K562 (cell line): ENCODE data around the gene OR1I1. TPM values are rescaled to one million over a fixed set of nuclear protein-coding genes. Genes with fewer than 3 reads are reported as not detected.

Source experiments
- ATAC-seq: fragments of 200-7000 bp; cut with Tn5 transposase; 3 replicates; pipeline ENCODE4 v1.9.1; 2020; ENCODE audit warnings: moderate library complexity
- Bru-seq: library from RNA; stranded (reverse); fragments of 400-500 nt; gene quantifications from one replicate; lab custom pipeline; 2021; lab: Mats Ljungman, UMichigan
- BruChase-seq, 2 experiments: library from RNA; stranded (reverse); fragments of 400-500 nt; gene quantifications; one replicate each; lab custom pipeline; 2021; lab: Mats Ljungman, UMichigan
- BruUV-seq: library from RNA; stranded (reverse); fragments of 400-500 nt; replicated peaks from 2 replicates; lab custom pipeline; 2021; lab: Mats Ljungman, UMichigan
- CTCF ChIA-PET: fragments of 300-600 bp; formaldehyde crosslinking; extraction: SDS; loops from one replicate; lab custom pipeline; 2021; ENCODE audit warnings: low intra/inter-chr PET ratio; lab: Yijun Ruan, JAX
- POLR2A ChIA-PET: fragments of 300-600, 350-650 bp; sonication (Branson Sonifier 250); formaldehyde crosslinking; extraction: SDS; loops from one replicate; lab custom pipeline; 2021; ENCODE audit warnings: antibody characterized with exemption, inconsistent platforms; lab: Yijun Ruan, JAX
- DNase-seq, 4 experiments: peaks; one replicate each; pipeline versions ENCODE4 v3.0.0 to v3.0.0-alpha.2; 2011 to 2018; ENCODE audit warnings: low spot score in 3 of 4, mixed read lengths in 3 of 4; ENCODE audit errors: extremely low read depth in 1 of 4
- FAIRE-seq: peaks from 2 replicates; lab custom pipeline; 2011; peaks lifted over from hg19 to GRCh38; lab: Jason Lieb, UNC
- H2AFZ ChIP-seq: 2 replicates; pipeline ENCODE4 v1.6.0; 2011; ENCODE audit warnings: low read depth, low read length, control low read depth, inconsistent platforms
- H3K27ac ChIP-seq: fragments of 200-600 bp; 3 replicates; pipeline ENCODE4 v1.8.0; 2011; ENCODE audit warnings: low read depth, mild to moderate bottlenecking, control low read depth, inconsistent platforms, low read length, moderate library complexity, mixed read lengths; ENCODE audit errors: extremely low read depth
- H3K27me3 ChIP-seq, 2 experiments: fragments of 300-600 bp in 1 of 2; 2 replicates in 1 of 2; 3 replicates in 1 of 2; pipeline versions ENCODE4 v1.6.0 to v1.8.0; 2011; ENCODE audit warnings: inconsistent platforms in 2 of 2, low read length in 2 of 2, mild to moderate bottlenecking in 1 of 2, mixed read lengths in 1 of 2, moderate library complexity in 1 of 2; ENCODE audit not compliant: control insufficient read depth in 2 of 2, insufficient read depth in 2 of 2
- H3K36me3 ChIP-seq: fragments of 300-600 bp; 3 replicates; pipeline ENCODE4 v1.8.0; 2011; ENCODE audit warnings: mild to moderate bottlenecking, low read length, inconsistent platforms; ENCODE audit not compliant: control insufficient read depth, insufficient read depth
- H3K4me1 ChIP-seq, 2 experiments: fragments of 200-600 bp in 1 of 2; replicated peaks in 1 of 2; 2 replicates in 1 of 2; 3 replicates in 1 of 2; pipeline versions ENCODE4 v1.5.1 to v1.8.0; 2011; ENCODE audit warnings: inconsistent platforms in 2 of 2, low read length in 2 of 2, mild to moderate bottlenecking in 1 of 2, mixed read lengths in 1 of 2, moderate library complexity in 1 of 2; ENCODE audit not compliant: control insufficient read depth in 2 of 2, insufficient read depth in 2 of 2
- H3K4me2 ChIP-seq: 2 replicates; pipeline ENCODE4 v1.6.1; 2011; ENCODE audit warnings: low read length, control low read depth, inconsistent platforms, mixed read lengths; ENCODE audit not compliant: insufficient read depth
- H3K4me3 ChIP-seq: fragments of 200-600 bp; sonication (generic), shearing (Covaris generic); 2 replicates; pipeline ENCODE4 v1.5.1; 2016; ENCODE audit warnings: control low read depth, inconsistent platforms
- H3K79me2 ChIP-seq: fragments of 200-600 bp; 3 replicates; pipeline ENCODE4 v1.8.0; 2011; ENCODE audit warnings: low read length, inconsistent platforms; ENCODE audit not compliant: control insufficient read depth, insufficient read depth
- H3K9ac ChIP-seq, 2 experiments: 2 replicates each; pipeline versions ENCODE4 v1.6.0 to v1.6.1; 2011; ENCODE audit warnings: low read depth in 2 of 2, low read length in 2 of 2, control low read depth in 1 of 2, inconsistent platforms in 1 of 2, mild to moderate bottlenecking in 1 of 2, mixed read lengths in 1 of 2; ENCODE audit not compliant: insufficient read depth in 1 of 2
- H3K9me1 ChIP-seq: one replicate; pipeline ENCODE4 v1.6.0; 2011; ENCODE audit warnings: inconsistent platforms, mild to moderate bottlenecking, low read length, moderate library complexity; ENCODE audit not compliant: control insufficient read depth, insufficient read depth
- H3K9me3 ChIP-seq: replicated peaks from 2 replicates; pipeline ENCODE4 v1.5.1; 2011; ENCODE audit warnings: low read depth, low read length, inconsistent platforms; ENCODE audit not compliant: control insufficient read depth, insufficient read depth
- H4K20me1 ChIP-seq: replicated peaks from 2 replicates; pipeline ENCODE4 v1.6.1; 2011; ENCODE audit warnings: low read length, inconsistent platforms, mixed read lengths; ENCODE audit not compliant: control insufficient read depth, insufficient read depth
- ARID1B ChIP-seq: fragments of 450-650 bp; IDR thresholded peaks from 2 replicates; pipeline ENCODE4 v1.6.1; 2016; ENCODE audit warnings: antibody characterized with exemption, mild to moderate bottlenecking, inconsistent platforms
- FUS ChIP-seq: fragments of 200-400 bp; formaldehyde crosslinking; optimal IDR thresholded peaks from 2 replicates; pipeline ENCODE3; 2017; ENCODE audit warnings: low read depth, low read length
- HDAC6 ChIP-seq: IDR thresholded peaks from 2 replicates; pipeline ENCODE4 v1.6.1; 2012; ENCODE audit warnings: low read depth, mild to moderate bottlenecking, control low read depth, inconsistent platforms, low read length, moderate library complexity
- JUNB ChIP-seq: fragments of 450-650 bp; formaldehyde crosslinking; conservative IDR thresholded peaks from 2 replicates; pipeline ENCODE4 v1.4.0; 2020; ENCODE audit warnings: mild to moderate bottlenecking
- MXD1 ChIP-seq: fragments of 250-450 bp; sonication (Bioruptor Pico); IDR thresholded peaks from 2 replicates; pipeline ENCODE4 v1.8.0; 2021; ENCODE audit warnings: borderline replicate concordance, mild to moderate bottlenecking, moderate library complexity; ENCODE audit not compliant: poor library complexity, severe bottlenecking
- NFXL1 ChIP-seq: fragments of 450-650 bp; formaldehyde crosslinking; IDR thresholded peaks from 2 replicates; pipeline ENCODE4 v1.4.0; 2021; ENCODE audit warnings: mild to moderate bottlenecking
- POLR3A ChIP-seq: IDR thresholded peaks from 2 replicates; pipeline ENCODE4 v1.6.1; 2011; ENCODE audit warnings: borderline replicate concordance, mild to moderate bottlenecking, moderate library complexity; ENCODE audit not compliant: insufficient read length, insufficient read depth; ENCODE audit errors: extremely low read depth
- SNIP1 ChIP-seq: fragments of 450-650 bp; IDR thresholded peaks from 2 replicates; pipeline ENCODE4 v1.7.1; 2017; ENCODE audit warnings: low read depth, mild to moderate bottlenecking
- TOE1 ChIP-seq, 2 experiments: fragments of 450-650 bp in 1 of 2; sonication (generic) in 1 of 2; formaldehyde crosslinking in 1 of 2; IDR thresholded peaks; 2 replicates each; pipeline versions ENCODE4 v1.7.1 to v1.8.0; 2016 to 2022; ENCODE audit warnings: borderline replicate concordance in 2 of 2, mild to moderate bottlenecking in 2 of 2, antibody characterized with exemption in 1 of 2, inconsistent platforms in 1 of 2, low read depth in 1 of 2, missing genetic modification reagents in 1 of 2, moderate library complexity in 1 of 2
- ZNF41 ChIP-seq: fragments of 250-450 bp; sonication (Bioruptor Pico); conservative IDR thresholded peaks from 2 replicates; pipeline ENCODE4 v1.4.0; 2020; ENCODE audit warnings: mild to moderate bottlenecking
- WGBS: fragments of 100-300 bp; shearing (Covaris generic); methylation state at CpG from one replicate; pipeline ENCODE4 v1.1.6; 2016; ENCODE audit warnings: low coverage, mixed read lengths; ENCODE audit not compliant: insufficient coverage; ENCODE audit errors: missing lambda C conversion rate; 5-methylcytosine and 5-hydroxymethylcytosine counted together
- in situ Hi-C: fragments of 300-500 bp; cut with MboI; formaldehyde crosslinking; loops from 4 replicates; pipeline ENCODE4 v1.15.0; 2018; ENCODE audit warnings: inconsistent platforms, mixed read lengths
- intact Hi-C: fragments of 100-400 bp; cut with micrococcal nuclease; formaldehyde crosslinking; loops from 2 replicates; pipeline ENCODE4 v1.14.2; 2022
- long read RNA-seq, 3 experiments: library from polyadenylated mRNA in 2 of 3; library from RNA in 1 of 3; unstranded in 2 of 3; stranded (forward) in 1 of 3; transcript quantifications; one replicate each; pipeline ENCODE4 v2.0.0, GENCODE V29; 2019 to 2022
- polyA minus RNA-seq, 3 experiments: library from RNA; depleted of rRNA, polyadenylated mRNA; stranded (reverse); fragments of >200 nt; gene quantifications; 2 replicates each; pipeline ENCODE4 v1.2.3, GENCODE V29; 2011
- polyA plus RNA-seq, 8 experiments: library from polyadenylated mRNA; depleted of rRNA in 4 of 8; stranded (reverse) in 5 of 8; unstranded in 3 of 8; fragments of >200 nt; fragmentation: Nextera tagmentation in 2 of 8; fragmentation: Illumina TruSeq in 1 of 8; extraction: Ambion mirVana in 2 of 8; extraction: Trizol in 1 of 8; gene quantifications; 2 replicates each; pipeline versions ENCODE4 v1.2.1 to v1.2.3, GENCODE V29; 2011 to 2014; ENCODE audit warnings: inconsistent platforms in 1 of 8, missing spikeins in 1 of 8
- total RNA-seq, 7 experiments: library from RNA; depleted of rRNA in 6 of 7; stranded (reverse); fragments of >200 nt in 6 of 7; fragmentation: Illumina TruSeq in 2 of 7; extraction: Trizol in 2 of 7; gene quantifications; 2 replicates each; pipeline versions ENCODE4 v1.2.1 to v1.2.3, GENCODE V29; 2011 to 2021; ENCODE audit warnings: low replicate concordance in 1 of 7

The OR1I1 gene
- not detected in 2 replicates for total RNA-seq (2011; cell fraction: chromatin; rRNA removed; ENCODE audit: low replicate concordance)
- total RNA-seq (2011; cell fraction: nucleolus; rRNA removed) = not detected in 2 replicates
- not detected in 2 replicates for total RNA-seq (2011; cell fraction: nucleoplasm; rRNA removed)
- total RNA-seq (2014; rRNA removed) (not detected in 2 replicates), total RNA-seq (2014; rRNA removed; fragmentation: Illumina TruSeq; extraction: Trizol) (not detected in 2 replicates), total RNA-seq (2015; rRNA removed; fragmentation: Illumina TruSeq; extraction: Trizol) (not detected in 2 replicates), total RNA-seq (2021) (not detected in 2 replicates), polyA plus RNA-seq (2011; rRNA removed) (not detected in 2 replicates), polyA plus RNA-seq (2014; fragmentation: Illumina TruSeq; extraction: Trizol) (not detected in 2 replicates), polyA plus RNA-seq (2014; fragmentation: Nextera tagmentation; extraction: Ambion mirVana) (not detected), polyA plus RNA-seq (2014; rRNA removed) (not detected in 2 replicates), polyA minus RNA-seq (2011; rRNA and poly(A)+ RNA removed) (not detected in 2 replicates), Bru-seq, nascent RNA (not detected), BruChase-seq, experiment 1, labeled RNA remaining after a 2-hour chase (not detected), BruChase-seq, experiment 2, labeled RNA remaining after a 6-hour chase (not detected)
- not detected in 2 replicates for polyA plus RNA-seq (2011; cell fraction: cytosol; rRNA removed)
- polyA plus RNA-seq (2011; cell fraction: nucleus; rRNA removed) = not detected in 2 replicates
- 0.01 TPM in 1 of 2 replicates, not detected in the other for polyA plus RNA-seq (2012)
- not detected in 2 replicates for polyA minus RNA-seq (2011; cell fraction: cytosol; rRNA and poly(A)+ RNA removed)
- polyA minus RNA-seq (2011; cell fraction: nucleus; rRNA and poly(A)+ RNA removed) = not detected in 2 replicates
- long read RNA-seq, experiment 1 = 0 reads
- long read RNA-seq, experiment 2 = 0 reads
- long read RNA-seq, experiment 3 = 0 reads

- Histone ChIP-seq H3K79me2 (no peaks in the 10 kb centered on the region), H3K36me3 (no peaks in the 10 kb centered on the region), H2AFZ (no peak within 1 kb of the TSS), H3K9me3 (no peaks in the 10 kb centered on the region), H3K4me1 (no peaks in the 10 kb centered on the region), H3K27me3 (peaks cover 2 to 11% of the 10 kb centered on the region in 2 experiments; a peak in 2 of 5 replicates), H3K4me2 (no peak within 1 kb of the TSS), H3K27ac (no peak within 1 kb of the TSS), H3K4me3 (no peak within 1 kb of the TSS), H4K20me1 (no peaks in the 10 kb centered on the region), H3K9ac (no peak within 1 kb of the TSS), H3K9me1 (no peaks in the 10 kb centered on the region)
- FAIRE-seq (no peak), ATAC-seq (no peak), DNase-seq (no peak)
- intact Hi-C loops (no loop called here), in situ Hi-C loops (no loop called here)
- no peak for TF ChIP-seq MXD1
- TF ChIP-seq TOE1 (IDR thresholded peaks at IDR 0.05; ENCODE audit: borderline replicate concordance) = no peak
- no peak for TF ChIP-seq TOE1 (CRISPR knock-in tag; IDR thresholded peaks at IDR 0.05; ENCODE audit: borderline replicate concordance, low read depth)
- TF ChIP-seq HDAC6 = no peak
- no peak for TF ChIP-seq FUS
- TF ChIP-seq SNIP1 = no peak
- no peak for TF ChIP-seq JUNB
- TF ChIP-seq ZNF41 (CRISPR knock-in tag) = no peak
- no peak for TF ChIP-seq POLR3A
- TF ChIP-seq NFXL1 (CRISPR knock-in tag) = no peak
- no peak for TF ChIP-seq ARID1B
- BruUV-seq = no TSS peak
- WGBS = 4% methylated on average over 6 of the region's 6 CpGs
- CTCF ChIA-PET = no interaction called here
- POLR2A ChIA-PET = interaction anchor here (0.6 to 0.7 kb wide), 3 partner anchors 34 to 425 kb away, joined by 3 to 4 read pairs (median 3); no protein-coding TSS in a partner anchor
These were observed at the start of gene OR1I1 for GRCh38 chr19:15081911-15082310. Gene OR1I1 (plus strand): TSS chr19:15082211. CDS start chr19:15087066, 4,855 bp downstream.
